B cell (primary cell): ENCODE measurements around the gene TMEM234. TPM values are rescaled to one million over a fixed set of nuclear protein-coding genes. Genes with fewer than 3 reads are reported as not detected.
A peak's percentile ranks its signal among the peaks of the same experiment; 100 is the strongest.

Experiments used
- ATAC-seq: fragments of 200-7000 bp; cut with Tn5 transposase; one replicate; pipeline ENCODE4 v1.10.0; 2021; ENCODE audit warnings: low read depth, mild to moderate bottlenecking, moderate number of reproducible peaks, moderate library complexity
- CTCF ChIA-PET: fragments of 350-600 bp; sonication (Branson Sonifier 250); formaldehyde crosslinking; loops from one replicate; lab custom pipeline; 2021; ENCODE audit warnings: antibody characterized with exemption, inconsistent platforms; lab: Charles Lee
- POLR2A ChIA-PET: fragments of 350-600 bp; sonication (Branson Sonifier 250); formaldehyde crosslinking; loops from one replicate; lab custom pipeline; 2021; ENCODE audit warnings: antibody characterized with exemption; lab: Charles Lee
- DNase-seq: peaks from one replicate; pipeline ENCODE4 v3.0.0; 2013
- H2AFZ ChIP-seq: 2 replicates; pipeline ENCODE4 v1.6.1; 2012; ENCODE audit warnings: mild to moderate bottlenecking, low read depth, low read length; ENCODE audit not compliant: insufficient read depth, poor library complexity, severe bottlenecking
- H3K27ac ChIP-seq, 2 donors: 1 replicate in 1 of 2; 2 replicates in 1 of 2; pipeline ENCODE4 v1.5.1; 2012 to 2013; ENCODE audit warnings: low read length in 2 of 2, mild to moderate bottlenecking in 2 of 2, moderate library complexity in 1 of 2
- H3K27me3 ChIP-seq, 4 experiments: fragments of 200-600 bp in 1 of 4; sonication (generic) in 1 of 4; replicated peaks in 1 of 4; 1 replicate in 2 of 4; 2 replicates in 2 of 4; pipeline versions ENCODE4 v1.6.1 to v1.7.0; 2013 to 2016; ENCODE audit warnings: low read length in 3 of 4, mild to moderate bottlenecking in 2 of 4, mixed read lengths in 1 of 4, moderate library complexity in 1 of 4; ENCODE audit not compliant: insufficient read depth in 4 of 4, control insufficient read depth in 3 of 4; ENCODE audit errors: control extremely low read depth in 1 of 4
- H3K36me3 ChIP-seq, 2 experiments: replicated peaks in 1 of 2; 1 replicate in 1 of 2; 2 replicates in 1 of 2; pipeline versions ENCODE4 v1.6.1 to v1.7.1; 2013; ENCODE audit warnings: low read length in 1 of 2; ENCODE audit not compliant: insufficient read depth in 2 of 2, control insufficient read depth in 1 of 2; ENCODE audit errors: control extremely low read depth in 1 of 2, extremely low read depth in 1 of 2
- H3K4me1 ChIP-seq, 2 donors: fragments of 200-600 bp in 1 of 2; sonication (generic) in 1 of 2; 1 replicate in 1 of 2; 2 replicates in 1 of 2; pipeline versions ENCODE4 v1.5.1 to v1.6.1; 2013 to 2017; ENCODE audit warnings: low read length in 2 of 2; ENCODE audit not compliant: control insufficient read depth in 2 of 2, insufficient read depth in 2 of 2
- H3K4me2 ChIP-seq: replicated peaks from 2 replicates; pipeline ENCODE3; 2012; ENCODE audit warnings: mild to moderate bottlenecking, low read depth, low read length; ENCODE audit not compliant: poor library complexity, severe bottlenecking
- H3K4me3 ChIP-seq, 5 experiments: fragments of 200-600 bp in 1 of 5; sonication (generic) in 1 of 5; 1 replicate in 3 of 5; 2 replicates in 2 of 5; pipeline versions ENCODE4 v1.5.1 to v1.7.0; 2011 to 2016; ENCODE audit warnings: low read length in 4 of 5, mild to moderate bottlenecking in 4 of 5, low read depth in 2 of 5, control low read depth in 1 of 5, moderate library complexity in 1 of 5; ENCODE audit not compliant: insufficient read depth in 1 of 5; ENCODE audit errors: control extremely low read depth in 1 of 5, extremely low read depth in 1 of 5
- H3K79me2 ChIP-seq: fragments of 200-600 bp; sonication (generic); one replicate; pipeline ENCODE4 v1.6.0; 2016; ENCODE audit warnings: low read length; ENCODE audit not compliant: control insufficient read depth, insufficient read depth
- H3K9ac ChIP-seq: fragments of 200-600 bp; sonication (generic); 2 replicates; pipeline ENCODE4 v1.6.1; 2017; ENCODE audit warnings: mild to moderate bottlenecking, low read length, moderate library complexity
- H3K9me3 ChIP-seq, 3 donors: one replicate each; pipeline versions ENCODE4 v1.6.1 to v1.7.1; 2013; ENCODE audit warnings: low read length in 2 of 3; ENCODE audit not compliant: control insufficient read depth in 2 of 3, insufficient read depth in 1 of 3; ENCODE audit errors: control extremely low read depth in 1 of 3
- H4K20me1 ChIP-seq: 2 replicates; pipeline ENCODE4 v1.6.0; 2012; ENCODE audit warnings: mild to moderate bottlenecking, low read length; ENCODE audit not compliant: insufficient read depth, control insufficient read depth, poor library complexity, severe bottlenecking
- H3K27ac Mint-ChIP-seq: one replicate; pipeline ENCODE4 v1.8.0; 2021; ENCODE audit warnings: mixed read lengths
- H3K27me3 Mint-ChIP-seq: one replicate; pipeline ENCODE4 v1.8.0; 2021; ENCODE audit warnings: mixed read lengths
- H3K4me1 Mint-ChIP-seq: one replicate; pipeline ENCODE4 v1.8.0; 2021; ENCODE audit warnings: mixed read lengths
- H3K4me3 Mint-ChIP-seq: one replicate; pipeline ENCODE4 v1.8.0; 2021; ENCODE audit warnings: mixed read lengths
- H3K9me3 Mint-ChIP-seq: one replicate; pipeline ENCODE4 v1.8.0; 2022; ENCODE audit warnings: mixed read lengths; ENCODE audit not compliant: insufficient read depth
- CTCF ChIP-seq: fragments of 200-600 bp; IDR thresholded peaks from one replicate; pipeline ENCODE4 v1.8.0; 2022; ENCODE audit warnings: antibody characterized with exemption, mild to moderate bottlenecking
- EZH2 ChIP-seq: IDR thresholded peaks from 2 replicates; pipeline ENCODE4 v1.6.1; 2012; ENCODE audit warnings: borderline replicate concordance, low read depth, mild to moderate bottlenecking, moderate library complexity, low read length; ENCODE audit not compliant: insufficient read depth, poor library complexity, severe bottlenecking
- WGBS: methylation state at CpG from one replicate; pipeline ENCODE4 v1.1.5; 2013; ENCODE audit warnings: missing lambda C conversion rate; ENCODE audit not compliant: insufficient coverage; 5-methylcytosine and 5-hydroxymethylcytosine counted together
- intact Hi-C: fragments of 100-400 bp; cut with micrococcal nuclease; formaldehyde crosslinking; loops from one replicate; pipeline ENCODE4 v1.10.0; 2022
- polyA plus RNA-seq: library from polyadenylated mRNA; depleted of rRNA; stranded (reverse); fragments of >200 nt; gene quantifications from 2 replicates; pipeline ENCODE4 v1.2.3, GENCODE V29; 2012
- total RNA-seq, 2 donors: library from RNA; stranded (reverse); fragments of 120-200 nt in 1 of 2; gene quantifications; 1 replicate in 1 of 2; 2 replicates in 1 of 2; pipeline versions ENCODE4 v1.2.3 to v1.2.4, GENCODE V29; 2013 to 2022

The TMEM234 gene
- total and polyA plus RNA-seq, 2 donors (not counting 1 experiment from before 2014, with no cell fraction given): 22.0 to 60.8 TPM

GRCh38 chr1:32242341-32242851 lies 20.2 kb upstream of the TMEM234 start:
- TF ChIP-seq EZH2 (no peak), CTCF (no peak)
- Mint-ChIP-seq H3K27me3 (no peaks in the 10 kb centered on the region), H3K4me1 (peaks cover 34% of the 10 kb centered on the region), H3K9me3 (no peaks in the 10 kb centered on the region), H3K27ac (peak overlapping the region; percentile 85), H3K4me3 (peak overlapping the region; percentile 95)
- ATAC-seq: no peak
- DNase-seq: peak; percentile 47
- Histone ChIP-seq H4K20me1 (no peaks in the 10 kb centered on the region), H3K79me2 (no peaks in the 10 kb centered on the region), H3K27ac (no peak overlapping the region), H3K4me2 (peak overlapping the region; percentile 52), H3K9me3 (no peaks in the 10 kb centered on the region), H3K36me3 (no peaks in the 10 kb centered on the region), H3K9ac (no peak overlapping the region), H2AFZ (no peak overlapping the region), H3K27me3 (no peaks in the 10 kb centered on the region), H3K4me1 (peaks cover 29 to 47% of the 10 kb centered on the region in 2 donors), H3K4me3 (no peak overlapping the region)
- ChIA-PET POLR2A (interaction anchor here (0.7 to 4.3 kb wide), 6 partner anchors 9 to 119 kb away, joined by 3 to 53 read pairs (median 11); partner anchors contain the start of genes HDAC1, LCK and MARCKSL1), CTCF (interaction anchor here (0.9 to 6.2 kb wide), 10 partner anchors 10 to 93 kb away, joined by 3 to 118 read pairs (median 10); partner anchors contain the start of genes HDAC1 and MARCKSL1)
- intact Hi-C loops: loop anchor here (5.0 kb wide), 1 partner anchor 35 kb away; the partner anchor contains the start of genes DCDC2B and IQCC
- 100% methylated on average over 1 of the region's 7 CpGs for WGBS
